Measurements from ENCODE around the gene CACNA1G. TPM values are rescaled to one million over a fixed set of nuclear protein-coding genes. Genes with fewer than 3 reads are reported as not detected.

CACNA1G gene
- total and polyA plus RNA-seq, 2 donors (not counting 3 experiments of a cell fraction or from before 2014, with no cell fraction given), result not detected

- Histone ChIP-seq H3K4me1 (ENCODE audit: control insufficient read depth, extremely low read depth, insufficient read depth, low read length) (no peaks in the 10 kb centered on the region), H3K36me3 (ENCODE audit: control insufficient read depth in 2 of 2, extremely low read depth in 1 of 2, insufficient read depth in 2 of 2, low read length in 2 of 2) (no peaks in the 10 kb centered on the region), H3K4me2 (ENCODE audit: insufficient read depth, low read length) (no peak overlapping the region), H3K4me3 (replicated peaks in 1 of 3; ENCODE audit: insufficient read depth in 1 of 3, low read depth in 1 of 3, low read length in 3 of 3) (no peak overlapping the region), H2AFZ (ENCODE audit: low read depth, low read length) (no peak overlapping the region), H3K9ac (replicated peaks; ENCODE audit: extremely low read depth, insufficient read depth, low read length) (no peak overlapping the region), H3K9me3 (replicated peaks; ENCODE audit: control insufficient read depth, insufficient read depth, low read length) (no peaks in the 10 kb centered on the region), H3K79me2 (ENCODE audit: control insufficient read depth, insufficient read depth, low read length) (no peaks in the 10 kb centered on the region), H3K27me3 (ENCODE audit: control insufficient read depth in 2 of 2, insufficient read depth in 2 of 2, low read length in 2 of 2) (no peaks in the 10 kb centered on the region), H3K9me1 (replicated peaks; ENCODE audit: control insufficient read depth, extremely low read depth, insufficient read depth, low read length) (no peaks in the 10 kb centered on the region), H3K27ac (ENCODE audit: insufficient read depth, low read depth, low read length) (no peak overlapping the region), H4K20me1 (replicated peaks; ENCODE audit: control insufficient read depth, extremely low read depth, insufficient read depth, low read length) (no peaks in the 10 kb centered on the region)
- ChIA-PET CTCF (interaction anchor here (0.9 to 2.4 kb wide), 8 partner anchors 11 to 64 kb away, joined by 3 to 12 read pairs (median 3); partner anchors contain the start of gene CACNA1G), POLR2A (no interaction called here)
- dilution Hi-C loops (cut with MboI; ENCODE audit: extremely low pct_ligation_motif_present, low sequenced_read_pairs) (no loop called here), intact Hi-C loops (cut with micrococcal nuclease) (no loop called here)
- peak; percentile 54 for FAIRE-seq
- no TSS peak for BruUV-seq (replicated peaks)
- peak; percentile 20 for DNase-seq (ENCODE audit: low read depth, low spot score)
- no peak for TF ChIP-seq MAX (IDR thresholded peaks at IDR 0.05; ENCODE audit: insufficient read depth, insufficient read length)
- no peak for TF ChIP-seq JUN (IDR thresholded peaks at IDR 0.05; ENCODE audit: borderline replicate concordance, insufficient read depth, insufficient read length, low read depth)
- no peak for TF ChIP-seq MYC (IDR thresholded peaks at IDR 0.05; ENCODE audit: low read depth, low read length)
- peak in 1 of 2 donors; percentile 22 for TF ChIP-seq CTCF (IDR thresholded peaks at IDR 0.05; ENCODE audit: extremely low read depth in 1 of 2, insufficient read depth in 1 of 2, low read depth in 1 of 2, low read length in 2 of 2)
- TF ChIP-seq POLR2A (IDR thresholded peaks at IDR 0.05; ENCODE audit: low read depth, low read length), result no peak
- TF ChIP-seq POLR2AphosphoS5 (IDR thresholded peaks at IDR 0.05; ENCODE audit: insufficient read depth, low read depth, low read length), result no peak
- no peak for TF ChIP-seq GATA2 (IDR thresholded peaks at IDR 0.05; ENCODE audit: insufficient read depth, insufficient read length, low read depth, low read length)
- TF ChIP-seq EZH2 (IDR thresholded peaks at IDR 0.05; ENCODE audit: borderline replicate concordance, low read depth, low read length, severe bottlenecking), result no peak
- TF ChIP-seq FOS (IDR thresholded peaks at IDR 0.05; ENCODE audit: borderline replicate concordance, insufficient read depth, low read length), result no peak
Observed at GRCh38 chr17:50613007-50613992, 52.8 kb downstream of the CACNA1G start.

All from endothelial cell of umbilical vein (primary cell).